Hypothalamus (tissue), 51 donors: ENCODE measurements around the gene NAA50.

Source experiments
- DNase-seq, 51 donors: peaks; one replicate each; lab custom pipeline; 2025; lab: John Stamatoyannopoulos, UW

NAA50 gene

DNA sequence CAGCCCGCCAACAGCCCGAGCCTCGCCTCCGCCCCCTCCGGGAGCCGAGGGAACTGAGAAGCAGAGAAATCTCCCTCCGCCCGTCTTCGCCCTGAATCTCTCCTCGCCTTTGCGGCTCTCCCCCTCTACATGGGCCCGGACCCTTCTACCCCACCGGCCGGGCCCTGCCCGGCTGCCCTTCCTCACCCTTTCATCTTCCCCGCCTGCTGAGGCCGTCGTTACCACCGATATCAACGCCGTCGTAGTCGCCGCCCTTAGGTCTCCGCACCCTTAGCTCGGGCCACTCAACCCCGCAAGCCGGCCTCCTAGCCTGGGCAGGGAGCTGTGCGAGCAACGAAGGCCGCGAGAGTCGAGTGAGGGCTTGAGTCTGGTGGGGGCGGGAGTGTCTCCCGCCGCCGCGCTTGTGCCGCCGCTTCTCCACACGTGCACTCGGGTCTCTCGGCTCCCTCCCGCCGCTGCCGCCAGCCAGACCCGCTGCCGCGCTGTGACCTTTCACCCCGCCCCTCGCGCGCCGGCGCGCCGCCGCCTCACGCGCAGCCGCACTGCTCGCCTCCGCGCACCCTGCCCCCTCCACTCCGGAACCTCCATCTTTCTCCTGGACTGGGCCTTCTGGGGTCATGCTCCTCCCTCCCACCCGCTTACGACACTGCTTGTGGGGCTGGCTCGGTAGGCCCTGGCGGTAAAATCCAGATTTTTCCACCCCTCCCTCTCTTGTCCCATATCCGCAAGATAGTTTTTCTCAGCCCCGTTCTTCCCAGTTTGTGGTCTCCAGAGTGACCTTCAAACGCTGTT, at the start of gene NAA50:
Gene NAA50, minus strand, starts transcription at position 494 of the 792 bp plus-strand sequence. Its CDS starts 300 bp downstream, at position 194.
- DNase-seq: peak; percentile 66 to 96 (median 86)

GRCh38 chr3:113795693-113796092, 49.6 kb upstream of the NAA50 start:
- no peak for DNase-seq

DNA sequence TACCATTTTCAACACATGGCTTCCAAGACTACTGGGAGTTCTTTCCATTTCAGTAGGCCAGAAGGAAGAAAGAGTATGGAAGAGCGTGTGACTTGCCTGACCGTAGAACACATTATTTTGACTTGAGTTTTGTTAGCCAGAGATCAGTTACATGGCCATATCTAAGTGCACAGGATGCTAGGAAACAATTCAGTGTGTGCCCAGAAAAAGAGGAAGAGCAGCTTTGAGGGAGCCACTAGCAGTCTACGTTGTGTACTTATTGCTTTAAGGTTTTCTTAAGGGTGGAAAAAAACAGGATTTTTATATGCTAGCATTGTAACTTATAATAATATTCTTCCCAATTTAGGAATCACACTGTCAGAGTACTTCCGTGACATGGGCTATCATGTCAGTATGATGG, 48.5 kb upstream of the NAA50 start:
- no peak for DNase-seq

GRCh38 chr3:113791381-113791780, 45.3 kb upstream of the NAA50 start:
- no peak for DNase-seq

GRCh38 chr3:113783980-113784379, 37.9 kb upstream of the NAA50 start:
- DNase-seq: no peak

DNA sequence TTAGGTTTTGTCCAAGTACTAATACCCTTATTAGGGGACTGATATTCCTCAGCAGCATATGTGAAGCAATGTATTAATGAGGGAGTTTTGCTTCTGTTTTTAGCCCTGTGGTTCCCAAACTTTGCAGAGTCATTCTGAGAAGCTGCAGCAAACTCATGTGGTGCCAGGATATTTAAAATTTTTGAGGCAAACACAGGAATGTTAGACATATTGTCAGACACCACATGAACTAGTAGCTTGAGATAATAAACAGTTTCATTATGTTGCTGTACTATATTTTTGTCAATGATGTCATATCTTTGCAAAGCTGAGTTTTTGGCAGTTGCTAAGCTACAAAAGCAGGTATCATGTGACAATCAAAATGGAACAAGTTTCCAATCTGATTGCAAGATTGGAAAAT, 37.4 kb upstream of the NAA50 start:
- DNase-seq: no peak

DNA sequence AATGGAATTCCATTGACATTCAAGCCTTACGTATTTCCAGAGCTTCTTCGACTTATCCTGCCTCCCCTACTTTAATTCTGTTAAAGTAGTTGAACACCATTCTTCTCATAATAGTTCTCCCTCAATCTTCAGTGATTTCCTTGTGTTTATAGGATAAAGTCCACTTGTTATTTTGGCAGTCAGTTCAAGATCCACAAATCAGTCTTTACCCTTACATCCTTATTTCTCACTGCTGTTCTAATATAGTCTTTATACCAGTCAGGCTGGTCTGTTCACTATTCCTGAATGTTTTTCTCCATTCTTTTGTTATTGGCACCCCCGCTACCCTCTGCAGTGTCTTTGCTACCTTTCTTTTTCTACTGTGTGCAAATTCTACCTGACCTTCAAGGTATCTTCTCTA, 30.5 kb upstream of the NAA50 start:
- DNase-seq: no peak

DNA sequence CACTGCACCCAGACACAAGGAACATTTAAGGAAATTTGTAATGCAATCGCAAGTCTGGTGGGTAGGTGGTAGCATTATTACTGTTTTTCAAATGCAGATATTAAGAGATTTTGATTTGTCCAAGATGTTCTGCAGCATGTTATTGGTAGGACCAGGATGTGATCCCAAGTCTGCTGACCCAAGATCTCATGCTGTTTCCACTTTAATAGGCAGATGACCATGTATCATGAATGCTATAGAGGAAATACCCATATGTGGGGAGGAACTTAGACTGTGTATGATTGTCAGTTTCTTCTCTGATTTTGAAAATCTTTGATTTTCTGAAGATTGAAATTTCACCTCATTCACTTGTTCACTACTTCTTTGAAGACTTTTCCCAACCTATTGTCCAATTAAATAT, 29.5 kb upstream of the NAA50 start:
- DNase-seq: no peak

DNA sequence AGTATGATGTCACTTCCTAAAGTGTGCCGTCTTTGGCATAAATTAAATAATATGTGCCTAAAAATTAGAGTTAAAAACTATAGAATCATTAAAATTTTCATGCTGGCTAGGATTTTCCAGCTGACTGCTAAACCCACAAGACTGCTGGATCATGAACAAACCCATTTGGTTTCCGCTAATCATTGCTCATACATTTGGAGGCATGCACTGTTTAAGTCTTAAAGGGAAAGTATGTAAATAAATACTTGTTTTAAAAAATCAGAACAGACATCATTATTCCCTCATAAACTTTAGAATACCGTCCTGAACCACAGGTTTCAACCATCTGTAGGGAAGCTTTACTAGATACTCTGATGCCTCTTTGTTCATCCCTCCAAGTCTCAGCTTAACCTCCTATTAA, 27.3 kb upstream of the NAA50 start:
- no peak for DNase-seq

DNA sequence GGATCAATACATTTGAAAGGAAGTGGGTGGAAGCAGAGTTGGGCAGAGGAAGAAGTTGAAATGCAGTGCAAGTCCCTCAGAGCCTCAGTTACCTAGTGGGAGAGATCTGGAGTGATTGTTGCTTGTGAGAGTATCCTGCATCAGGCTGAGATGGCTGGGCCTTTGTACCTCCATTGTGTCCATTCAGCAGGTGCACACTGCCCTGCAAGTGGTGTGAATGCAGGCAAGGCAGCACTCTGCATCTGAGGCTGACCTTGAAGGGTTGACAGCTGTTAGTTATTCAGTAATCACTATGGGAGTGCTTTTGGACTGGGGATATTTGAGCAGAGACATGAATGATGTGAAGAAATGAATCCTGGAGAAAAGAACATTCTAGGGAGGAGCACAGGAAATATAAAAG, 25.9 kb upstream of the NAA50 start:
- no peak for DNase-seq

- peak in 1 of 51 donors; percentile 5 for DNase-seq
Measured at GRCh38 chr3:113769551-113769950, 23.5 kb upstream of the NAA50 start.

GRCh38 chr3:113764698-113765097, 18.6 kb upstream of the NAA50 start:
- no peak for DNase-seq

DNA sequence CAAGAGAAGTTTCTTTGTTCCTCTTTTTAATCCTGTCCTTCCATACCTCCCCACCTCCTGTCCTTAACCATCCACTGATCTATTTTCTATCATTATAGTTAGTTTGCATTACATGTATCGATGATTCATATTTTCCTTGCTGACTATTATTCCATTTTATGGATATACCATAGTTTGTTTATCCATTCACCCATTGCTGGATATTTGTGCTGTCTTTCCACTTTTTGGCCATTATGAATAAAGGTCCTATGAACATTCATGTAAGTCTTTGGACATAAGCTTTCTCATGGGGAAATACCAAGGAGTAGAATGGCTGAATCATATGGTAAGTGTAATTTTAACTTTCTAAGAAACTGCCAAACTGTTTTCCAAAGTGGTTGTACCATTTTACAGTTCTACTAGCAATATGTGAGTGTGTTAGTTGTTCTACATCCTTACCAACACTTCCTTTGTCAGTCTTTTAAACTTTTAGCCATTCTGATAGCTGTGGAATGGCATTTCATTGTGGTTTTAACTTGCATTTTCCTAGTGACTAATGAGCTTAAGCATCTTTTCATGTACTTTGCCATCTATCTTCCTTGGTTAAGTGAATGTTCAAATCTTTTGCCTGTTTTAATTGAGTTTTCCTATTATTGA, 12.5 kb upstream of the NAA50 start:
- DNase-seq: no peak

- no peak for DNase-seq
Measured at GRCh38 chr3:113754494-113755159, 8.6 kb upstream of the NAA50 start.

DNA sequence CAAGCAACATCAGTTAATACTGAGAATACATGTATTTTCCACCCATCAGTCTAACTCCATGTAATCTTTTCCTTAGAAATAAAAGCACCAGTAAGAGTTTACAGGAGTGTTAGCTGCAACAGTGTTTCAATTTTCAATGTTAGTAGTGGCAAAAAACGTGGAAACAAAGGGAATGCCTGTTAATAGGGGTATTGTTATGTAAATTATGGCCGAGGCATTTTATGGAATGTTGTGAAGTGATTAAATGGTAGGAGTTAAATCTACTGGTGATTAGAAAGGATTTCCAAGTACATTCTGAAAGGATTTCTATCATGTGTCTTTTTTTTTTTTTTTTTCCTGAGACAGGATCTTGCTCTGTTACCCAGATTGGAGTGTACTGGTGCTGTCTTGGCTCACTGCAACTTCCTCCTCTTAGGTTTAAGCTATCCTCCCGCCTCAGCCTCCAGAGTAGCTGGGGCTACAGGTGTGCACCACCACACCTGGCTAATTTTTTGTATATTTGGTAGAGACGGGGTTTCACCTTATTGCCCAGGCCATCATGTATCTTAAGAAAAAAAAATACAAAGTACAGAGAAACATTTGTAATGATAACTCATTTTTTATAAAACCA, 7.4 kb upstream of the NAA50 start:
- no peak for DNase-seq

DNA sequence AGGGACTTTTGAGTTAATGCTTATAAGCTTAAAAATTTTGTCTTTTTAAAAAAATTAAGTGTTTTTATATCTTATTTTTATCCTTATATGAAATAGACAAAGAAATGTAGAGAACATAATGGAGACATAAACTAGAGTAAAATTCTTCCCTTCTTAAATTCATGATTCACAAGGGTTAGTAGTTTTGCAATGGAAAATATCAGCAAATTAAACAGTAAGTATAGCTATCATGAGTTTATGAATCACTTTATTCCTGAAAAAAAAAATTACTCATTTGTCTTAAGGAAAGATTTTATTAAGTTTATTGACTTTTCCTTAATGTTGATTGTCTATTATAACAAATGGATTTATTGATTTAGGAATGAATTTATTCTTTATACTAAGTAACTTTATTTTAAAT, 5.1 kb upstream of the NAA50 start:
- DNase-seq: no peak

DNA sequence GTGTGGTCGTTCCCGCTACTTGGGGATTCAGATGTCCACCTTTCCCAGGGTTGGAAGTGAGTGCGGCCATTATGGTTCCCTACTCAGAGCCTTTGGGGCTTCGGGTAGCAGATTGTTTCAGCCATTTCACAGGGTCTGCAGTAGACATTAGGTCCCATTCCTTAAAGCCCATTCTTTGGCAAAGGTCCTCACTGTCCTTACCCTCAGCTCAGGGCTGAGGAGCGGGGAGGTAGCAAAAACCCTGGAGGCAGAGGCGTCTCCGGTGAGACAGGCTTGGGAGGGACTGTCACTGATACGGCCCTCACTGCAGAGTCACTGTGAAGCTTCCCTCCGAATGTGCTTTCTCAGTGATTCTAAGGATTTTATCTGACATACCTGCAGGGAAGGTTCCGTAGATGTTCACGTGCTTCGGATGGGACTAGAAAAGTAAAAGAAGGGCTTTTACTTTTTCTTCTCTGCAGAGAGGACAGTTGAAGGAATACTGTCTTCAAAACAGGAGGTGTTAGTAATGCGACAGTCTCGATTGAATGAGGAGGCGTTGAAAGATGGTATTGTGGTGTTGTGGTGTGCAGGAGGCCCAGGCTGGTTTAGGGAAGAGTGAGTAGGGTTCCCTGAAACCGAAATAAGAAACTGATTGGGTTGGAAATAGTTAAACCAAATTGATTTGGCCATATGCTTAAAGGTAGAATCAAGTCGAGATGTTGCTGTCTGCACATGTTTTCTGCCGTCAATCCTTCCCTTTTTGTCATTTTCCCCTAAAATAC, 1.4 kb upstream of the NAA50 start:
- DNase-seq: peak in 17 of 51 donors; percentile 15 to 78 (median 42)

DNA sequence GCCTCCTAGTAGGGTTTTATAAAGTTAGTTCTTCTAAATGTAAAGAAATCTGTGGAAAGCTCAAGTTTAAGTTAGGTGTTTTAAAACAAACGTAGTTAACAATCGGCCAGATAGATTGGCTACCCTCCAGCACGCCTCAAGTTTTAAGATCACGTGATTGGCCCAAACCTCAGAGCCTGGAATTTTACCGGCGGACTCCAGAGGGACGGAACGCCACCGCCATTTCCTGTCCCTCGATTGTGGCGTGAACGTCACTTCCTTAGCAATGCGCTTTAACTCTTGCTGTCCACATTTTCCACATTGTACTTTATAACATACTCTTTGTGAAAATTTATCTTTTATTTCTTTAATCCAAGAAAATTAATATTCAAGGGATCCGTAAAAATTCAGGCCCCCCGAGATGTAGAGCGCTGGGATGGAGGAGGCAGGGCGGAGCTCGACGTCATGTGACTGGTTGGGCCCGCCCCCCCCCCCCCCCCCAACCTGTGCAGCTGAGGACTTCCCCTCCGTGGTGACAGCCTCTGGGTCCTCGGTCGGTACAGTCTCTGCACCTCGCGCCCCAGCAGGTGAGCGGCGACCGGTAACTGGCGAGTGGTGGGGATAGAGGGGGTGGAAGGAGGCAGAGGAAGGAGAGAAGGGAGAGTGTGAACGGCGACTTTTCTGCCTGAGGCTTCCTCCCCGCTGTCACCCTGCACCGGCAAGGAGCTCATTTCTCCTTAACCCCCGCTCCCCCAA, 666 bp upstream of the NAA50 start, which contains the start of gene ATP6V1A:
Gene ATP6V1A, plus strand, starts transcription at position 488 of the 735 bp plus-strand sequence. CDS start 31,719 bp downstream, outside the sequence.
- peak; percentile 53 to 98 (median 83) for DNase-seq

GRCh38 chr3:113744941-113745755, 901 bp downstream of the NAA50 start:
- DNase-seq: peak in 37 of 51 donors; percentile 10 to 82 (median 36)
